GM12864 (cell line): Measurements from ENCODE around the gene CCDC86.

Source experiments
- DNase-seq: peaks from one replicate; pipeline ENCODE4 v3.0.0-alpha.2; 2011; ENCODE audit warnings: low read depth
- H3K4me3 ChIP-seq: 2 replicates; pipeline ENCODE4 v1.5.1; 2011; ENCODE audit warnings: mild to moderate bottlenecking, low read depth, low read length, control low read depth
- TF ChIP-seq, protein P1 (sequence below): IDR thresholded peaks from 2 replicates; pipeline ENCODE4 v1.5.1; 2011; ENCODE audit warnings: low read depth, mild to moderate bottlenecking, moderate library complexity, low read length, control low read depth, inconsistent platforms; ENCODE audit errors: missing control alignments

Gene CCDC86

GRCh38 chr11:60841797-60842667 is at the start of gene CCDC86:
CCDC86 (plus strand) TSS chr11:60842113; CDS start chr11:60842125, 12 bp downstream.
- peak within 1 kb of the TSS; percentile 97 for H3K4me3 ChIP-seq
- peak; percentile 85 for DNase-seq
- TF ChIP-seq, protein P1, sequence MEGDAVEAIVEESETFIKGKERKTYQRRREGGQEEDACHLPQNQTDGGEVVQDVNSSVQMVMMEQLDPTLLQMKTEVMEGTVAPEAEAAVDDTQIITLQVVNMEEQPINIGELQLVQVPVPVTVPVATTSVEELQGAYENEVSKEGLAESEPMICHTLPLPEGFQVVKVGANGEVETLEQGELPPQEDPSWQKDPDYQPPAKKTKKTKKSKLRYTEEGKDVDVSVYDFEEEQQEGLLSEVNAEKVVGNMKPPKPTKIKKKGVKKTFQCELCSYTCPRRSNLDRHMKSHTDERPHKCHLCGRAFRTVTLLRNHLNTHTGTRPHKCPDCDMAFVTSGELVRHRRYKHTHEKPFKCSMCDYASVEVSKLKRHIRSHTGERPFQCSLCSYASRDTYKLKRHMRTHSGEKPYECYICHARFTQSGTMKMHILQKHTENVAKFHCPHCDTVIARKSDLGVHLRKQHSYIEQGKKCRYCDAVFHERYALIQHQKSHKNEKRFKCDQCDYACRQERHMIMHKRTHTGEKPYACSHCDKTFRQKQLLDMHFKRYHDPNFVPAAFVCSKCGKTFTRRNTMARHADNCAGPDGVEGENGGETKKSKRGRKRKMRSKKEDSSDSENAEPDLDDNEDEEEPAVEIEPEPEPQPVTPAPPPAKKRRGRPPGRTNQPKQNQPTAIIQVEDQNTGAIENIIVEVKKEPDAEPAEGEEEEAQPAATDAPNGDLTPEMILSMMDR: no peak

- TF ChIP-seq, protein P1: no peak
- no peak overlapping the region for H3K4me3 ChIP-seq
- no peak for DNase-seq
Measured at GRCh38 chr11:60792521-60792920, 49.4 kb upstream of the CCDC86 start.

- no peak for DNase-seq
- TF ChIP-seq, protein P1: no peak
- no peak overlapping the region for H3K4me3 ChIP-seq
Measured at GRCh38 chr11:60795291-60795690, 46.6 kb upstream of the CCDC86 start.

- H3K4me3 ChIP-seq: no peak overlapping the region
- TF ChIP-seq, protein P1: no peak
- DNase-seq: no peak
Measured at GRCh38 chr11:60797846-60798630, 43.9 kb upstream of the CCDC86 start.

- H3K4me3 ChIP-seq: no peak overlapping the region
- DNase-seq: no peak
- TF ChIP-seq, protein P1: no peak
Measured at GRCh38 chr11:60798631-60799030, 43.3 kb upstream of the CCDC86 start.

DNA sequence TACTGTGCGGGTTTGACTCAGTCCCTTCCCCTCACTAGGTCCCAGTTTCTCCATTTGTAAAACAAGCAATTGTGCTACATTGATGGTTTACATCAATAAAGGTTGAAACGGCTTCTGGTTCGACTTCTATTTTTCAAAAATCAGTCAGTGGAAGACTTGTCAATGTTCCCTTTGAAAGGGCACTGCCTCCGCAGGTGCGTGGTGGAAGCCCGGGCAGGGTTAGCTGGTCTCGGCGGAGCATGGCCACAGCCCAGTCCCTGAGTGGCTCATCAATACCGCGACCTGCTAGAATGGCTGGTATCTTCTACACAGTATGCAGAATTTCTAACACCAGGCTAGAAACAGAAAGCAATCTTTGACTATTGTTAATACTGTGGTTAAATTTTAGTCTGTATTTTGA is 40.7 kb upstream of the CCDC86 start:
- no peak for DNase-seq
- no peak overlapping the region for H3K4me3 ChIP-seq
- TF ChIP-seq, protein P1: no peak
